22Rv1 (cell line): ENCODE results near the gene LINC01488.

Experiments used
- H3K27ac ChIP-seq: fragments of 450-650 bp; 2 replicates; pipeline ENCODE4 v1.5.1; 2017
- CTCF ChIP-seq: fragments of 450-650 bp; IDR thresholded peaks from 2 replicates; pipeline ENCODE4 v1.5.1; 2017; ENCODE audit warnings: mild to moderate bottlenecking
- ZFX ChIP-seq: fragments of 450-650 bp; IDR thresholded peaks from 2 replicates; pipeline ENCODE4 v1.6.1; 2017; ENCODE audit warnings: antibody characterized with exemption, borderline replicate concordance

The LINC01488 gene

GRCh38 chr11:69475866-69476471 lies 5.5 kb upstream of the LINC01488 start:
- TF ChIP-seq CTCF (no peak), ZFX (no peak)

GRCh38 chr11:69476509-69476961 lies 4.9 kb upstream of the LINC01488 start:
- TF ChIP-seq CTCF, result no peak
- TF ChIP-seq ZFX, result no peak
- no peak overlapping the region for H3K27ac ChIP-seq

More at GRCh38 chr11:69475866-69476471, 5.5 kb upstream of the LINC01488 start:
- no peak overlapping the region for H3K27ac ChIP-seq

- TF ChIP-seq CTCF (no peak), ZFX (no peak)
- no peak overlapping the region for H3K27ac ChIP-seq
Measured at GRCh38 chr11:69477086-69477485, 4.4 kb upstream of the LINC01488 start.

- TF ChIP-seq CTCF, result no peak
- no peak for TF ChIP-seq ZFX
Measured at GRCh38 chr11:69479591-69480271, 1.7 kb upstream of the LINC01488 start.

GRCh38 chr11:69480547-69481392 lies 693 bp upstream of the LINC01488 start:
- TF ChIP-seq CTCF (no peak), ZFX (no peak)
- H3K27ac ChIP-seq, result 0 out of 2 replicates have a peak overlapping the region, but pooled peaks have one; percentile 8

More at GRCh38 chr11:69479591-69480271, 1.7 kb upstream of the LINC01488 start:
- 0 out of 2 replicates have a peak overlapping the region, but pooled peaks have one; percentile 8 for H3K27ac ChIP-seq

- H3K27ac ChIP-seq, result no peak overlapping the region
- TF ChIP-seq ZFX (no peak), CTCF (no peak)
Measured at GRCh38 chr11:69482322-69482721, 859 bp downstream of the LINC01488 start.
